HEK293 (cell line): ENCODE results near the gene COL15A1.

Experiments
- CTCF ChIA-PET: fragments of 350-600 bp; formaldehyde crosslinking; extraction: SDS; loops from one replicate; lab custom pipeline; 2021; ENCODE audit warnings: antibody characterized with exemption; lab: Yijun Ruan, JAX
- POLR2A ChIA-PET: fragments of 300-600 bp; formaldehyde crosslinking; extraction: SDS; loops from one replicate; lab custom pipeline; 2020; ENCODE audit warnings: antibody characterized with exemption, inconsistent platforms; lab: Yijun Ruan, JAX
- H3K27ac ChIP-seq: fragments of 200-500 bp; sonication (Bioruptor generic); 2 replicates; pipeline ENCODE4 v1.5.1; 2014; ENCODE audit warnings: low read depth, low read length, control low read depth, inconsistent platforms; ENCODE audit errors: extremely low read depth
- H3K36me3 ChIP-seq, 2 experiments: fragments of 200-500 bp in 1 of 2; sonication (Bioruptor generic) in 1 of 2; 1 replicate in 1 of 2; 2 replicates in 1 of 2; pipeline ENCODE4 v1.5.1; 2014 to 2017; ENCODE audit warnings: inconsistent platforms in 2 of 2, low read length in 2 of 2; ENCODE audit not compliant: control insufficient read depth in 2 of 2, insufficient read depth in 1 of 2
- H3K4me1 ChIP-seq: fragments of 200-500 bp; sonication (Bioruptor generic); 2 replicates; pipeline ENCODE4 v1.5.1; 2014; ENCODE audit warnings: mild to moderate bottlenecking, low read length, inconsistent platforms; ENCODE audit not compliant: control insufficient read depth, insufficient read depth
- H3K4me3 ChIP-seq: 2 replicates; pipeline ENCODE4 v1.5.1; 2011; ENCODE audit warnings: low read depth, mild to moderate bottlenecking, control low read depth, low read length, moderate library complexity
- H3K9me3 ChIP-seq: fragments of 200-500 bp; sonication (Bioruptor generic); 2 replicates; pipeline ENCODE4 v1.5.1; 2014; ENCODE audit warnings: low read depth, low read length, inconsistent platforms; ENCODE audit not compliant: control insufficient read depth, insufficient read depth
- BCL6B ChIP-seq: fragments of 450-650 bp; formaldehyde crosslinking; IDR thresholded peaks from 2 replicates; pipeline ENCODE4 v1.5.1; 2017; ENCODE audit warnings: missing biosample characterization, missing genetic modification characterization
- KLF1 ChIP-seq: fragments of 450-650 bp; formaldehyde crosslinking; IDR thresholded peaks from 2 replicates; pipeline ENCODE4 v1.5.1; 2016; ENCODE audit warnings: missing biosample characterization, missing genetic modification characterization
- KLF17 ChIP-seq: fragments of 450-650 bp; formaldehyde crosslinking; IDR thresholded peaks from 2 replicates; pipeline ENCODE4 v1.5.1; 2016; ENCODE audit warnings: missing biosample characterization, missing genetic modification characterization
- YY1 ChIP-seq: fragments of 450-650 bp; formaldehyde crosslinking; IDR thresholded peaks from 2 replicates; pipeline ENCODE4 v1.5.1; 2018; ENCODE audit warnings: missing biosample characterization, missing genetic modification characterization
- ZBTB20 ChIP-seq: fragments of 450-650 bp; formaldehyde crosslinking; IDR thresholded peaks from 2 replicates; pipeline ENCODE4 v1.5.1; 2016; ENCODE audit warnings: missing biosample characterization, missing genetic modification characterization
- ZNF16 ChIP-seq: fragments of 450-650 bp; formaldehyde crosslinking; IDR thresholded peaks from 2 replicates; pipeline ENCODE4 v1.5.1; 2016; ENCODE audit warnings: low read depth, missing biosample characterization, missing genetic modification characterization
- ZNF214 ChIP-seq: fragments of 450-650 bp; formaldehyde crosslinking; IDR thresholded peaks from 2 replicates; pipeline ENCODE4 v1.5.1; 2017; ENCODE audit warnings: missing biosample characterization, mild to moderate bottlenecking, missing genetic modification characterization, borderline replicate concordance
- ZNF488 ChIP-seq: fragments of 450-650 bp; formaldehyde crosslinking; IDR thresholded peaks from 2 replicates; pipeline ENCODE4 v1.5.1; 2016; ENCODE audit warnings: missing biosample characterization, missing genetic modification characterization
- ZNF561 ChIP-seq: fragments of 450-650 bp; IDR thresholded peaks from 2 replicates; pipeline ENCODE4 v1.5.1; 2018; ENCODE audit warnings: missing biosample characterization, missing genetic modification characterization, borderline replicate concordance
- ZNF670 ChIP-seq: fragments of 450-650 bp; formaldehyde crosslinking; IDR thresholded peaks from 2 replicates; pipeline ENCODE4 v1.5.1; 2016; ENCODE audit warnings: missing biosample characterization, missing genetic modification characterization, low read depth
- ZNF677 ChIP-seq: fragments of 450-650 bp; IDR thresholded peaks from 2 replicates; pipeline ENCODE4 v1.5.0; 2018; ENCODE audit warnings: missing biosample characterization, mild to moderate bottlenecking, missing genetic modification characterization, moderate library complexity
- ZNF692 ChIP-seq: fragments of 450-650 bp; formaldehyde crosslinking; IDR thresholded peaks from 2 replicates; pipeline ENCODE4 v1.5.1; 2016; ENCODE audit warnings: missing biosample characterization, missing genetic modification characterization
- ZNF747 ChIP-seq: fragments of 450-650 bp; formaldehyde crosslinking; IDR thresholded peaks from 2 replicates; pipeline ENCODE4 v1.5.1; 2016; ENCODE audit warnings: missing biosample characterization, missing genetic modification characterization
- ZNF776 ChIP-seq: fragments of 450-650 bp; formaldehyde crosslinking; IDR thresholded peaks from 2 replicates; pipeline ENCODE4 v1.5.0; 2017; ENCODE audit warnings: missing biosample characterization, missing genetic modification characterization, borderline replicate concordance
- TF ChIP-seq, protein P1 (sequence below): fragments of 450-650 bp; formaldehyde crosslinking; IDR thresholded peaks from 2 replicates; pipeline ENCODE4 v1.5.1; 2016; ENCODE audit warnings: missing biosample characterization, missing genetic modification characterization
- TF ChIP-seq, protein P2 (sequence below): fragments of 450-650 bp; formaldehyde crosslinking; IDR thresholded peaks from 2 replicates; pipeline ENCODE4 v1.5.1; 2016; ENCODE audit warnings: missing biosample characterization, missing genetic modification characterization

The COL15A1 gene

DNA sequence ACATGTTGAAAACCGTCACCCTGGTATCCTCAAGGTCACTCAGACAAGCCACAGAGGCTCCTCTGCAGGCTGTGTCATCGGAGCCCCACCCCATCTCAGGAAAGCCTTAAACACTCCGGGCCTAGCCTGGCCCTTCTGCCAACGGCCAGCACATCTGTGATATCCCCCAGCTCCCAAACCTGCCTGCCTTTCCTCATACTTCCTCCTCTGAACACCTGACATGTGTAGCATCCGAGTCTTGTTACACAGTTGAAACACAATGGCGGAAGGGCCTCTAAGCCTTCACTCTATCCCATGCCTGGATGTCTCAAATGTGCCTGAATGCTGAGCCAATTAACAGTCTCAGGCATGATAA lies 128.3 kb downstream of the COL15A1 start (continued):
- TF ChIP-seq, protein P1, sequence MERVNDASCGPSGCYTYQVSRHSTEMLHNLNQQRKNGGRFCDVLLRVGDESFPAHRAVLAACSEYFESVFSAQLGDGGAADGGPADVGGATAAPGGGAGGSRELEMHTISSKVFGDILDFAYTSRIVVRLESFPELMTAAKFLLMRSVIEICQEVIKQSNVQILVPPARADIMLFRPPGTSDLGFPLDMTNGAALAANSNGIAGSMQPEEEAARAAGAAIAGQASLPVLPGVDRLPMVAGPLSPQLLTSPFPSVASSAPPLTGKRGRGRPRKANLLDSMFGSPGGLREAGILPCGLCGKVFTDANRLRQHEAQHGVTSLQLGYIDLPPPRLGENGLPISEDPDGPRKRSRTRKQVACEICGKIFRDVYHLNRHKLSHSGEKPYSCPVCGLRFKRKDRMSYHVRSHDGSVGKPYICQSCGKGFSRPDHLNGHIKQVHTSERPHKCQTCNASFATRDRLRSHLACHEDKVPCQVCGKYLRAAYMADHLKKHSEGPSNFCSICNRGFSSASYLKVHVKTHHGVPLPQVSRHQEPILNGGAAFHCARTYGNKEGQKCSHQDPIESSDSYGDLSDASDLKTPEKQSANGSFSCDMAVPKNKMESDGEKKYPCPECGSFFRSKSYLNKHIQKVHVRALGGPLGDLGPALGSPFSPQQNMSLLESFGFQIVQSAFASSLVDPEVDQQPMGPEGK (tag by site-specific recombination), result no peak
- TF ChIP-seq YY1 (tag by site-specific recombination), result no peak
- no peak for TF ChIP-seq ZNF488 (tag by site-specific recombination)
- no peak for TF ChIP-seq ZNF16 (tag by site-specific recombination)
- TF ChIP-seq ZNF677, result no peak
- TF ChIP-seq BCL6B (tag by site-specific recombination), result no peak
- no peak for TF ChIP-seq KLF1 (tag by site-specific recombination)
- no peak for TF ChIP-seq KLF17 (tag by site-specific recombination)

GRCh38 chr9:99073347-99073746 lies 129.6 kb downstream of the COL15A1 start:
- Histone ChIP-seq H3K4me1 (no peaks in the 10 kb centered on the region), H3K4me3 (no peak overlapping the region), H3K36me3 (no peaks in the 10 kb centered on the region), H3K9me3 (no peaks in the 10 kb centered on the region), H3K27ac (no peak overlapping the region)
- no peak for TF ChIP-seq ZNF561 (tag by site-specific recombination)
- TF ChIP-seq ZNF776, result no peak
- CTCF ChIA-PET, result no interaction called here
- POLR2A ChIA-PET, result no interaction called here

DNA sequence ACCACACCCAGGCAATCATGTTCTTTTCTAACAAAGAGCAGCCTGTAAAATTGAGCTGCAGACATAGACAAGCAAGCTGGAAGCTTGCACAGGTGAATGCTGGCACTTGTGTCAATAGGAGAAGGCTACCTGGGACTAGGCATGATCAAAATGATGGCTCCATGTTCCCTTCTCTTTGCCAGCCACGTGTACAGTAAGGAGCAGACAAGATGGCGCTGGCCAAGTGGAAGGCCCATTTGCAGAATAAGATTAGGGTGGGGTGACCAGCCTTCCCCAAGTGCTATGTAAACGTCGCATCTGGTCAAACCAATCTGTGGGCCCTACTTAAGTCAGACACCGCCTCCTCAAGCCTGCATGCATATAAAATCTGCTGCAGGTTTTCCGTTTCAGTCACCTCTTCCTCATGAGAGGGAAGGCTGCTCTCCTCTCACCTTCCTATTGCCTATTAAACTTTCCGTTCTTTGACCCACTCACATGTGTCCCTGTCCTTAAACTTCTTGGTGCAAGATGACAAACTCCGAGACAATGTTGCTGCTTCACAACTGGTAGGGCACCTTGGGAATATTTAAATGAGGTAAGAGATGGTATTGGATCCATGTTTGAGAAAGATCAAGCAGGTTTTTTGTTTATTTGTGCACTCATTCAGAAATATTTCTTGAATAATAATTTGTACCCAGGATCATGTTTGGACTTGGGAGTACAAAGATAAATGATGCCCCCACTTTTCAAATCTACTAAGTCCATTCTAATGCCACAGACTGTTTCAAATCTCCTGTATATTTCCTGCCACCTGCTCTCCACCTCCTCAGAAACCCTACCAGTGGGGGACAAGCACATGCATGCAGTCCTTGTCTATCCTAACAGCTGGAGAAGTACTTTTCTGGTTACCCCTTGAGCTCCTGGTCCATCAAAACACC lies 130.5 kb downstream of the COL15A1 start:
- Histone ChIP-seq H3K27ac (no peak overlapping the region), H3K9me3 (no peaks in the 10 kb centered on the region), H3K4me1 (no peaks in the 10 kb centered on the region), H3K36me3 (no peaks in the 10 kb centered on the region), H3K4me3 (no peak overlapping the region)
- no peak for TF ChIP-seq ZBTB20 (tag by site-specific recombination)
- TF ChIP-seq, protein P2, sequence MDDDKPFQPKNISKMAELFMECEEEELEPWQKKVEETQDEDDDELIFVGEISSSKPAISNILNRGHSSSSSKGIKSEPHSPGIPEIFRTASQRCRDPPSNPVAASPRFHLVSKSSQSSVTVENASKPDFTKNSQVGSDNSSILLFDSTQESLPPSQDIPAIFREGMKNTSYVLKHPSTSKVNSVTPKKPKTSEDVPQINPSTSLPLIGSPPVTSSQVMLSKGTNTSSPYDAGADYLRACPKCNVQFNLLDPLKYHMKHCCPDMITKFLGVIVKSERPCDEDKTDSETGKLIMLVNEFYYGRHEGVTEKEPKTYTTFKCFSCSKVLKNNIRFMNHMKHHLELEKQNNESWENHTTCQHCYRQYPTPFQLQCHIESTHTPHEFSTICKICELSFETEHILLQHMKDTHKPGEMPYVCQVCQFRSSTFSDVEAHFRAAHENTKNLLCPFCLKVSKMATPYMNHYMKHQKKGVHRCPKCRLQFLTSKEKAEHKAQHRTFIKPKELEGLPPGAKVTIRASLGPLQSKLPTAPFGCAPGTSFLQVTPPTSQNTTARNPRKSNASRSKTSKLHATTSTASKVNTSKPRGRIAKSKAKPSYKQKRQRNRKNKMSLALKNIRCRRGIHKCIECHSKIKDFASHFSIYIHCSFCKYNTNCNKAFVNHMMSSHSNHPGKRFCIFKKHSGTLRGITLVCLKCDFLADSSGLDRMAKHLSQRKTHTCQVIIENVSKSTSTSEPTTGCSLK (tag by site-specific recombination), result no peak
- no peak for TF ChIP-seq ZNF214 (tag by site-specific recombination)
- no peak for TF ChIP-seq ZNF670 (tag by site-specific recombination)
- TF ChIP-seq ZNF747, result no peak
- no peak for TF ChIP-seq ZNF692
- ChIA-PET CTCF (interaction anchor here (0.6 kb wide), 1 partner anchor 1074 kb away, joined by 3 read pairs; no protein-coding TSS in a partner anchor), POLR2A (no interaction called here)
